Right lobe of liver (tissue), 4 donors: ENCODE measurements around the gene COL4A6.

Experiments used
- POLR2A ChIP-seq: fragments of 450-650 bp; IDR thresholded peaks from one replicate; pipeline ENCODE4 v1.6.1; 2017; ENCODE audit warnings: antibody characterized with exemption, mild to moderate bottlenecking
- TF ChIP-seq, protein P1 (sequence below), 4 donors: fragments of 200-600 bp in 3 of 4; fragments of 450-650 bp in 1 of 4; IDR thresholded peaks; one replicate each; pipeline versions ENCODE4 v1.5.1 to v1.8.0; 2016 to 2022; ENCODE audit warnings: antibody characterized with exemption in 4 of 4, mild to moderate bottlenecking in 2 of 4
- donor health status: DM: no; HTN: no; CAD: no.
- donor health status: DM: no; HTN: no; CAD: no.
- donor health status: DM: no; HTN: yes; CAD: no.

DNA sequence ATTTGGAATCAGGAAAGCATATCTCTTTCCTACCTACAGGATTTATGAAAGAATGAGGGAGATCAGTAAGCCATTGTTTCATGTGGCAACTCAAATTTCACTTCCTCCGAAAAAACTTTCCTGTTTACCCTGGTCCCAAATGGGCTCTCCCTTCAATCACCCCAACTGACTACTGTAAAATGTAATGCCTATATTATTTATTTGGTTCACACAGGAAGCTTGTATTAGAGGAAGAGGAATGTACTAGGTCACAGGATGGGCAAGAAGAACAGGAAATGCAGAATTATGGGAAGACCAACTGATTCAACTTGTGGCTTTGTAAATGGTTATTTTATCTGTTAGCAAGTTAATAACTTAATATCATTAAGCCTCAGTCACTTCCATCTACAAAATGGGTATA is 23.1 kb downstream of the COL4A6 start:
- TF ChIP-seq, protein P1, sequence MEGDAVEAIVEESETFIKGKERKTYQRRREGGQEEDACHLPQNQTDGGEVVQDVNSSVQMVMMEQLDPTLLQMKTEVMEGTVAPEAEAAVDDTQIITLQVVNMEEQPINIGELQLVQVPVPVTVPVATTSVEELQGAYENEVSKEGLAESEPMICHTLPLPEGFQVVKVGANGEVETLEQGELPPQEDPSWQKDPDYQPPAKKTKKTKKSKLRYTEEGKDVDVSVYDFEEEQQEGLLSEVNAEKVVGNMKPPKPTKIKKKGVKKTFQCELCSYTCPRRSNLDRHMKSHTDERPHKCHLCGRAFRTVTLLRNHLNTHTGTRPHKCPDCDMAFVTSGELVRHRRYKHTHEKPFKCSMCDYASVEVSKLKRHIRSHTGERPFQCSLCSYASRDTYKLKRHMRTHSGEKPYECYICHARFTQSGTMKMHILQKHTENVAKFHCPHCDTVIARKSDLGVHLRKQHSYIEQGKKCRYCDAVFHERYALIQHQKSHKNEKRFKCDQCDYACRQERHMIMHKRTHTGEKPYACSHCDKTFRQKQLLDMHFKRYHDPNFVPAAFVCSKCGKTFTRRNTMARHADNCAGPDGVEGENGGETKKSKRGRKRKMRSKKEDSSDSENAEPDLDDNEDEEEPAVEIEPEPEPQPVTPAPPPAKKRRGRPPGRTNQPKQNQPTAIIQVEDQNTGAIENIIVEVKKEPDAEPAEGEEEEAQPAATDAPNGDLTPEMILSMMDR (IDR thresholded peaks at IDR 0.05), result no peak
- no peak for TF ChIP-seq POLR2A
